ENCODE data around the gene ING4.

DNA sequence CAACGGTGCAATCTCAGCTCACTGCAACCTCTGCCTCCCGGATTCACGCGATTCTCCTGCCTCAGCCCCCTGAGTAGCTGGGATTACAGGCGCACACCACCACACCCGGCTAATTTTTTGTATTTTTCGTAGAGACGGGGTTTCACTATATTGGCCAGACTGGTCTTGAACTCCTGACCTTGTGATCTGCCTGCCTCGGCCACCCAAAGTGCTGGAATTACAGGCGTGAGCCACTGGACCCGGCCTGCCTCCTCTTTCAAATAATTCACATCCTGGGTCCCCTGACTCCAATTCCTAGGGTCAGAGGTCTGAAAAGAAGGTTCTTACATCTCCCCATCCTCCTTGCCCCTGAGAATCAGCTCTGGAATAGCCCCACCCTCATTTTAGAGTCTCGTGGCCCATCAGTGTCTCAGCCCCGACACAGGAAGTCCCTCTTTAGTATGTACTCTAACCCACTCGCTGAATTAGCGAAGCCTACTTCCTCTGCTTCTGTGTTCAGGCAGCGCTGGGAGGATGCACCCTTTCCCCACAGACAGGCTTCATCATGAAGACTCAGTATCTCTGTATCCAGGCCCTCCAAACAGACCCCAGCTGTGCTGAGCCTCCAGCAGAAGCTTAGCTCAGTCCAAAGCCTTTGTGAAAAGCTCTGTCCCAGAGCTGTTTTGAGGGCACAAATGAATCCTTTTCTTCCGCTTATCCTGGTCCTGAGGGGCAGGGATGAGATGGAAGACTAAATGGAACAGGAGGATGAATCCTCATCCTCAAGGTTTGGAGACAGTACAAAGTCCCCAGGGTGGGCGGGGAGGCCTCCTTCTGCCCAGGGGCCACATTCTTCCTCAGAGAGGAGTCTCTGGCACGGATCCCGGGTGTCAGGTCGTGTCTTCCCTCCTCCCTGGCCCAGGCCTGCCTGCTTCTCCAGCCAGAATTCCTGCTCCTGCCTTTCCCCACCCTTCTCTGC lies 30.6 kb downstream of the ING4 start:
- TF ChIP-seq, protein P1, sequence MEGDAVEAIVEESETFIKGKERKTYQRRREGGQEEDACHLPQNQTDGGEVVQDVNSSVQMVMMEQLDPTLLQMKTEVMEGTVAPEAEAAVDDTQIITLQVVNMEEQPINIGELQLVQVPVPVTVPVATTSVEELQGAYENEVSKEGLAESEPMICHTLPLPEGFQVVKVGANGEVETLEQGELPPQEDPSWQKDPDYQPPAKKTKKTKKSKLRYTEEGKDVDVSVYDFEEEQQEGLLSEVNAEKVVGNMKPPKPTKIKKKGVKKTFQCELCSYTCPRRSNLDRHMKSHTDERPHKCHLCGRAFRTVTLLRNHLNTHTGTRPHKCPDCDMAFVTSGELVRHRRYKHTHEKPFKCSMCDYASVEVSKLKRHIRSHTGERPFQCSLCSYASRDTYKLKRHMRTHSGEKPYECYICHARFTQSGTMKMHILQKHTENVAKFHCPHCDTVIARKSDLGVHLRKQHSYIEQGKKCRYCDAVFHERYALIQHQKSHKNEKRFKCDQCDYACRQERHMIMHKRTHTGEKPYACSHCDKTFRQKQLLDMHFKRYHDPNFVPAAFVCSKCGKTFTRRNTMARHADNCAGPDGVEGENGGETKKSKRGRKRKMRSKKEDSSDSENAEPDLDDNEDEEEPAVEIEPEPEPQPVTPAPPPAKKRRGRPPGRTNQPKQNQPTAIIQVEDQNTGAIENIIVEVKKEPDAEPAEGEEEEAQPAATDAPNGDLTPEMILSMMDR (IDR thresholded peaks at IDR 0.05): no peak
- no peak for TF ChIP-seq EP300 (IDR thresholded peaks at IDR 0.05)

Measured in upper lobe of left lung (tissue), 4 donors.